NCI-H446 treated with DMSO at 0.1 percent for 48 hours (cell line): ENCODE data around the gene RAB11FIP4.

ENCODE experiments used
- DNase-seq: peaks from one replicate; lab custom pipeline; 2025; lab: John Stamatoyannopoulos, UW

RAB11FIP4 gene

GRCh38 chr17:31487648-31488263, 96.3 kb downstream of the RAB11FIP4 start:
- DNase-seq, result peak; percentile 17

- no peak for DNase-seq
Observed at GRCh38 chr17:31488264-31488981, 96.9 kb downstream of the RAB11FIP4 start.

- no peak for DNase-seq
Observed at GRCh38 chr17:31488982-31489294, 97.5 kb downstream of the RAB11FIP4 start.

GRCh38 chr17:31489295-31490018, 98.0 kb downstream of the RAB11FIP4 start:
- no peak for DNase-seq

- no peak for DNase-seq
Observed at GRCh38 chr17:31490019-31490650, 98.7 kb downstream of the RAB11FIP4 start.

- DNase-seq, result no peak
Observed at GRCh38 chr17:31490671-31491375, 99.3 kb downstream of the RAB11FIP4 start.

- no peak for DNase-seq
Observed at GRCh38 chr17:31491376-31492131, 100.1 kb downstream of the RAB11FIP4 start.

- DNase-seq, result no peak
Observed at GRCh38 chr17:31492206-31492605, 100.7 kb downstream of the RAB11FIP4 start.

- no peak for DNase-seq
Observed at GRCh38 chr17:31492880-31493655, 101.6 kb downstream of the RAB11FIP4 start.

- DNase-seq, result no peak
Observed at GRCh38 chr17:31493656-31494155, 102.2 kb downstream of the RAB11FIP4 start.

- DNase-seq, result no peak
Observed at GRCh38 chr17:31494259-31495021, 103.0 kb downstream of the RAB11FIP4 start.

- peak; percentile 22 for DNase-seq
Observed at GRCh38 chr17:31495022-31495885, 103.8 kb downstream of the RAB11FIP4 start.

- no peak for DNase-seq
Observed at GRCh38 chr17:31496097-31496496, 104.6 kb downstream of the RAB11FIP4 start.

- no peak for DNase-seq
Observed at GRCh38 chr17:31496601-31497000, 105.1 kb downstream of the RAB11FIP4 start.

- no peak for DNase-seq
Observed at GRCh38 chr17:31497431-31497830, 106.0 kb downstream of the RAB11FIP4 start.

- no peak for DNase-seq
Observed at GRCh38 chr17:31497994-31498826, 106.7 kb downstream of the RAB11FIP4 start.

- no peak for DNase-seq
Observed at GRCh38 chr17:31499771-31500554, 108.5 kb downstream of the RAB11FIP4 start.
